ENCODE data around the gene ARID5B. TPM values are rescaled to one million over a fixed set of nuclear protein-coding genes. Genes with fewer than 3 reads are reported as not detected.

The ARID5B gene
- total and polyA plus RNA-seq, 2 donors (not counting 1 experiment from before 2014, with no cell fraction given): 118 to 145 TPM

DNA sequence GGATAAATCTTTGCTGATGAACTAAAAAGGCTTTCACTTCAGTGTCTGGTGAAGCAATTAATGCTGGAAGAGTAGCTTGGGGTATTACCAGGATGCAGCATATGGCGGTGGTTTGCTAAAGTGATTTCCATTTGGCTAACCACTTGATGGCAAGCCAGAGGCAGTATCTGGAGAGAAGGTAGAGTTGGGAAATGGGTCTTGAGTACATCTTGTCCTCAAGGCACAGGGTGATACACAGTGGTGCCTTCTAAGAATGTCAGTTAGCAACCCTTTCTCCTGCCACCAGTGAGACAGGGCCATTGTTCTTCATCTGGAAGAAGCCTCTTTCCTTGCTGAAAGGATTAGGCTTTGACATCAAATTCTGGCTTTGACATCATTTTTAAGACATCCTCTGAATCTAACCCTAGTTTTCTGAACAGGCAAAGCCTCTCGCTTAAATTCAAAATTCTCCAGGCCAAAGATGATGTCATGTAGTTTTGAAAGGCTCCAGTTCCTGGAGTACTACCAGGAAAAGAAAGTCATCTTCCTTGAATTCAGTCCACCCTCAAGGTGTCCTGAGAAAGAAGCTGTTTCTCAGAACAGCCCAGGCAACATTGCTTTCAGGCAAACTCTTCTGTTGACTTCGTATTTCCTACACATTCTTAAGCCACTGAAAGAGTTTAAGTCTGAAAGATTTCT, 162.4 kb downstream of the ARID5B start:
- peak overlapping the region; percentile 43 for H3K27ac ChIP-seq (ENCODE audit: insufficient read depth, low read length)
- TF ChIP-seq EZH2 (IDR thresholded peaks at IDR 0.05; ENCODE audit: low read length, missing control alignments): no peak
- TF ChIP-seq, protein P1, sequence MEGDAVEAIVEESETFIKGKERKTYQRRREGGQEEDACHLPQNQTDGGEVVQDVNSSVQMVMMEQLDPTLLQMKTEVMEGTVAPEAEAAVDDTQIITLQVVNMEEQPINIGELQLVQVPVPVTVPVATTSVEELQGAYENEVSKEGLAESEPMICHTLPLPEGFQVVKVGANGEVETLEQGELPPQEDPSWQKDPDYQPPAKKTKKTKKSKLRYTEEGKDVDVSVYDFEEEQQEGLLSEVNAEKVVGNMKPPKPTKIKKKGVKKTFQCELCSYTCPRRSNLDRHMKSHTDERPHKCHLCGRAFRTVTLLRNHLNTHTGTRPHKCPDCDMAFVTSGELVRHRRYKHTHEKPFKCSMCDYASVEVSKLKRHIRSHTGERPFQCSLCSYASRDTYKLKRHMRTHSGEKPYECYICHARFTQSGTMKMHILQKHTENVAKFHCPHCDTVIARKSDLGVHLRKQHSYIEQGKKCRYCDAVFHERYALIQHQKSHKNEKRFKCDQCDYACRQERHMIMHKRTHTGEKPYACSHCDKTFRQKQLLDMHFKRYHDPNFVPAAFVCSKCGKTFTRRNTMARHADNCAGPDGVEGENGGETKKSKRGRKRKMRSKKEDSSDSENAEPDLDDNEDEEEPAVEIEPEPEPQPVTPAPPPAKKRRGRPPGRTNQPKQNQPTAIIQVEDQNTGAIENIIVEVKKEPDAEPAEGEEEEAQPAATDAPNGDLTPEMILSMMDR (conservative IDR thresholded peaks at IDR 0.05 in 1 of 2, IDR thresholded peaks at IDR 0.05 in 1 of 2; ENCODE audit: low read depth in 1 of 2, low read length in 2 of 2): no peak
- peak overlapping the region; percentile 2 for H3K4me2 ChIP-seq (ENCODE audit: extremely low read depth, insufficient read depth, low read length)
- H3K4me3 ChIP-seq (replicated peaks in 1 of 4; ENCODE audit: control extremely low read depth in 1 of 4, insufficient read depth in 1 of 4, low read depth in 3 of 4, low read length in 4 of 4): no peak overlapping the region
- no peaks in the 10 kb centered on the region for H3K27me3 ChIP-seq (ENCODE audit: control insufficient read depth, insufficient read depth, low read length)
- peak; percentile 63 to 75 for DNase-seq (ENCODE audit: low read depth in 2 of 2)
- peaks cover 80% of the 10 kb centered on the region for H3K79me2 ChIP-seq (ENCODE audit: control insufficient read depth, insufficient read depth, low read length)
- peaks cover 26% of the 10 kb centered on the region for H3K36me3 ChIP-seq (ENCODE audit: control insufficient read depth, insufficient read depth, low read length)
- H4K20me1 ChIP-seq (ENCODE audit: control insufficient read depth, extremely low read depth, insufficient read depth, low read length): no peaks in the 10 kb centered on the region
- no peaks in the 10 kb centered on the region for H3K9me3 ChIP-seq (ENCODE audit: control insufficient read depth, insufficient read depth, low read depth, low read length)
- no peak overlapping the region for H2AFZ ChIP-seq (ENCODE audit: low read length)
- no peak overlapping the region for H3K9ac ChIP-seq (ENCODE audit: insufficient read depth, low read length)
- H3K4me1 ChIP-seq (ENCODE audit: control insufficient read depth, extremely low read depth, insufficient read depth, low read length): peaks cover 15% of the 10 kb centered on the region

DNA sequence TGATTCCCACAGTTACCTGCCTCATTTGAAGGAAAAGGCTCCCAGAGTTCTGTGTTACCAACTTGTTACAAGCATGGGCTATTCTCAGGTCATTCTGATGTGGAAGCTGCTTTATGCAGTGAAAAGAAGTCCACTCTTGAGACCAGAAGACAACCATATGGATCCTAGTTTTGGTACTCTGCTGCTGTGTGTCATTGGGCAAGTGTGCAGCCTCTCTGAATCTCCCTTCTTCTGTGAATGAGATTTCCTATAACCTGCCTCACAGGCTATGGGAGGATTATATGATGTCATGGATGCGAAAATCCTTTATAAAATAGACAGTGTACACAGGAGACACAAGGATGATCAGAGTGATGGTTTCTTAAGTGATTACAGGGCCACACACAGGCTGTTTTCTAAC, 166.1 kb downstream of the ARID5B start:
- no peaks in the 10 kb centered on the region for H3K9me3 ChIP-seq (ENCODE audit: control insufficient read depth, insufficient read depth, low read depth, low read length)
- peaks cover 26% of the 10 kb centered on the region for H3K36me3 ChIP-seq (ENCODE audit: control insufficient read depth, insufficient read depth, low read length)
- peaks cover 67% of the 10 kb centered on the region for H3K79me2 ChIP-seq (ENCODE audit: control insufficient read depth, insufficient read depth, low read length)
- H3K27me3 ChIP-seq (ENCODE audit: control insufficient read depth, insufficient read depth, low read length): no peaks in the 10 kb centered on the region
- H2AFZ ChIP-seq (ENCODE audit: low read length): no peak overlapping the region
- TF ChIP-seq, protein P1 (conservative IDR thresholded peaks at IDR 0.05 in 1 of 2, IDR thresholded peaks at IDR 0.05 in 1 of 2; ENCODE audit: low read depth in 1 of 2, low read length in 2 of 2): no peak
- TF ChIP-seq EZH2 (IDR thresholded peaks at IDR 0.05; ENCODE audit: low read length, missing control alignments): no peak
- no peak for DNase-seq (ENCODE audit: low read depth in 2 of 2)
- peaks cover 11% of the 10 kb centered on the region for H3K4me1 ChIP-seq (ENCODE audit: control insufficient read depth, extremely low read depth, insufficient read depth, low read length)
- no peak overlapping the region for H3K27ac ChIP-seq (ENCODE audit: insufficient read depth, low read length)
- H3K4me2 ChIP-seq (ENCODE audit: extremely low read depth, insufficient read depth, low read length): no peak overlapping the region
- no peak overlapping the region for H3K4me3 ChIP-seq (replicated peaks in 1 of 4; ENCODE audit: control extremely low read depth in 1 of 4, insufficient read depth in 1 of 4, low read depth in 3 of 4, low read length in 4 of 4)
- H4K20me1 ChIP-seq (ENCODE audit: control insufficient read depth, extremely low read depth, insufficient read depth, low read length): no peaks in the 10 kb centered on the region
- no peak overlapping the region for H3K9ac ChIP-seq (ENCODE audit: insufficient read depth, low read length)

GRCh38 chr10:62068464-62068863, 167.0 kb downstream of the ARID5B start:
- H3K9me3 ChIP-seq (ENCODE audit: control insufficient read depth, insufficient read depth, low read depth, low read length): no peaks in the 10 kb centered on the region
- H3K36me3 ChIP-seq (ENCODE audit: control insufficient read depth, insufficient read depth, low read length): peaks cover 29% of the 10 kb centered on the region
- H3K27me3 ChIP-seq (ENCODE audit: control insufficient read depth, insufficient read depth, low read length): no peaks in the 10 kb centered on the region

More at GRCh38 chr10:62068464-62068863, 167.0 kb downstream of the ARID5B start:
- no peak for DNase-seq (ENCODE audit: low read depth in 2 of 2)
- Histone ChIP-seq H3K4me3 (replicated peaks in 1 of 4; ENCODE audit: control extremely low read depth in 1 of 4, insufficient read depth in 1 of 4, low read depth in 3 of 4, low read length in 4 of 4) (no peak overlapping the region), H2AFZ (ENCODE audit: low read length) (no peak overlapping the region), H3K9ac (ENCODE audit: insufficient read depth, low read length) (no peak overlapping the region), H3K4me1 (ENCODE audit: control insufficient read depth, extremely low read depth, insufficient read depth, low read length) (peaks cover 16% of the 10 kb centered on the region), H3K27ac (ENCODE audit: insufficient read depth, low read length) (no peak overlapping the region), H3K79me2 (ENCODE audit: control insufficient read depth, insufficient read depth, low read length) (peaks cover 70% of the 10 kb centered on the region), H3K4me2 (ENCODE audit: extremely low read depth, insufficient read depth, low read length) (no peak overlapping the region), H4K20me1 (ENCODE audit: control insufficient read depth, extremely low read depth, insufficient read depth, low read length) (no peaks in the 10 kb centered on the region)
- TF ChIP-seq, protein P1 (conservative IDR thresholded peaks at IDR 0.05 in 1 of 2, IDR thresholded peaks at IDR 0.05 in 1 of 2; ENCODE audit: low read depth in 1 of 2, low read length in 2 of 2): no peak
- no peak for TF ChIP-seq EZH2 (IDR thresholded peaks at IDR 0.05; ENCODE audit: low read length, missing control alignments)

Measured in fibroblast of lung (primary cell).